GM18907 (cell line): Measurements from ENCODE around the gene PFN1.

ENCODE experiments used
- ATAC-seq: cut with Tn5 transposase; IDR thresholded peaks from one replicate; pipeline ENCODE4 v1.9.1; 2021; ENCODE audit warnings: mild to moderate bottlenecking, moderate library complexity; ENCODE audit not compliant: unreplicated experiment

PFN1 gene

GRCh38 chr17:4946312-4946976, 1.9 kb downstream of the PFN1 start:
- no peak for ATAC-seq

- no peak for ATAC-seq
Measured at GRCh38 chr17:4945944-4946280, 2.4 kb downstream of the PFN1 start.

GRCh38 chr17:4945176-4945943, 3.0 kb downstream of the PFN1 start:
- ATAC-seq = no peak

- no peak for ATAC-seq
Measured at GRCh38 chr17:4944554-4945175, 3.7 kb downstream of the PFN1 start.

- no peak for ATAC-seq
Measured at GRCh38 chr17:4944163-4944553, 4.2 kb downstream of the PFN1 start.

GRCh38 chr17:4942760-4943508, 5.4 kb downstream of the PFN1 start:
- ATAC-seq = no peak

- ATAC-seq = no peak
Measured at GRCh38 chr17:4941319-4941610, 7.1 kb downstream of the PFN1 start.

GRCh38 chr17:4940555-4941318, 7.6 kb downstream of the PFN1 start:
- no peak for ATAC-seq

- peak; percentile 70 for ATAC-seq
Measured at GRCh38 chr17:4939796-4940554, 8.4 kb downstream of the PFN1 start, which contains the start of the genes RNF167 and SLC25A11. Gene RNF167 (plus strand): TSS chr17:4940268. CDS start chr17:4940910, 642 bp downstream. Gene SLC25A11 (minus strand): TSS chr17:4940046. CDS start chr17:4939910, 136 bp downstream.

- ATAC-seq = peak; percentile 9
Measured at GRCh38 chr17:4939546-4939795, 8.9 kb downstream of the PFN1 start.

GRCh38 chr17:4938688-4939545, 9.4 kb downstream of the PFN1 start:
- ATAC-seq = no peak

- ATAC-seq = no peak
Measured at GRCh38 chr17:4938069-4938491, 10.2 kb downstream of the PFN1 start.

- ATAC-seq = no peak
Measured at GRCh38 chr17:4937553-4937952, 10.8 kb downstream of the PFN1 start.

GRCh38 chr17:4936436-4936835, 11.9 kb downstream of the PFN1 start:
- no peak for ATAC-seq

- ATAC-seq = no peak
Measured at GRCh38 chr17:4935650-4936049, 12.7 kb downstream of the PFN1 start.

- ATAC-seq = no peak
Measured at GRCh38 chr17:4934173-4934979, 14.0 kb downstream of the PFN1 start.

GRCh38 chr17:4933646-4934045, 14.7 kb downstream of the PFN1 start:
- no peak for ATAC-seq

- ATAC-seq = no peak
Measured at GRCh38 chr17:4932756-4933155, 15.6 kb downstream of the PFN1 start.

- no peak for ATAC-seq
Measured at GRCh38 chr17:4931963-4932362, 16.4 kb downstream of the PFN1 start, which contains the start of gene GP1BA. Gene GP1BA (plus strand): TSS chr17:4932277. CDS start chr17:4932605, 328 bp downstream.
